ENCODE data around the gene ADCY9.

ADCY9 gene

GRCh38 chr16:3998793-3999478, 117.3 kb downstream of the ADCY9 start:
- no peak for DNase-seq

GRCh38 chr16:3997231-3997841, 118.9 kb downstream of the ADCY9 start:
- no peak for DNase-seq

- DNase-seq = no peak
Observed at GRCh38 chr16:3995001-3995400, 121.2 kb downstream of the ADCY9 start.

GRCh38 chr16:3993052-3993785, 123.0 kb downstream of the ADCY9 start:
- DNase-seq = no peak

- no peak for DNase-seq
Observed at GRCh38 chr16:3992297-3993051, 123.8 kb downstream of the ADCY9 start.

GRCh38 chr16:3988824-3989223, 127.4 kb downstream of the ADCY9 start:
- DNase-seq = no peak

- no peak for DNase-seq
Observed at GRCh38 chr16:3988011-3988410, 128.2 kb downstream of the ADCY9 start.

- DNase-seq = no peak
Observed at GRCh38 chr16:3987231-3987630, 129.0 kb downstream of the ADCY9 start.

GRCh38 chr16:3986235-3986544, 130.1 kb downstream of the ADCY9 start:
- no peak for DNase-seq

GRCh38 chr16:3984111-3985060, 131.9 kb downstream of the ADCY9 start:
- no peak for DNase-seq

GRCh38 chr16:3983081-3983520, 133.1 kb downstream of the ADCY9 start:
- peak in 1 of 2 experiments; percentile 9 for DNase-seq

GRCh38 chr16:3982216-3982615, 134.0 kb downstream of the ADCY9 start:
- DNase-seq = no peak

GRCh38 chr16:3980253-3981111, 135.8 kb downstream of the ADCY9 start:
- DNase-seq = no peak

- DNase-seq = no peak
Observed at GRCh38 chr16:3979518-3979917, 136.7 kb downstream of the ADCY9 start.

GRCh38 chr16:3979070-3979469, 137.2 kb downstream of the ADCY9 start:
- no peak for DNase-seq

- DNase-seq = no peak
Observed at GRCh38 chr16:3977376-3977775, 138.9 kb downstream of the ADCY9 start.

GRCh38 chr16:3974751-3975150, 141.5 kb downstream of the ADCY9 start:
- no peak for DNase-seq

GRCh38 chr16:3971706-3972105, 144.5 kb downstream of the ADCY9 start:
- DNase-seq = no peak

- DNase-seq = no peak
Observed at GRCh38 chr16:3971261-3971660, 145.0 kb downstream of the ADCY9 start.

GRCh38 chr16:3968551-3968950, 147.7 kb downstream of the ADCY9 start:
- DNase-seq = no peak

GRCh38 chr16:3966681-3967080, 149.6 kb downstream of the ADCY9 start:
- DNase-seq = no peak
